Testis (tissue), 2 donors: ENCODE data around the gene SPAAR.

Source experiments
- CTCF ChIP-seq, 3 experiments: fragments of 450-650 bp in 2 of 3; fragments of 200-600 bp in 1 of 3; sonication (generic) in 1 of 3; IDR thresholded peaks; one replicate each; pipeline ENCODE4 v1.5.1; 2016 to 2019; ENCODE audit warnings: antibody characterized with exemption in 3 of 3, mild to moderate bottlenecking in 2 of 3, moderate library complexity in 1 of 3
- POLR2A ChIP-seq: fragments of 450-650 bp; IDR thresholded peaks from one replicate; pipeline ENCODE4 v1.6.1; 2017; ENCODE audit warnings: antibody characterized with exemption, mild to moderate bottlenecking, moderate library complexity

DNA sequence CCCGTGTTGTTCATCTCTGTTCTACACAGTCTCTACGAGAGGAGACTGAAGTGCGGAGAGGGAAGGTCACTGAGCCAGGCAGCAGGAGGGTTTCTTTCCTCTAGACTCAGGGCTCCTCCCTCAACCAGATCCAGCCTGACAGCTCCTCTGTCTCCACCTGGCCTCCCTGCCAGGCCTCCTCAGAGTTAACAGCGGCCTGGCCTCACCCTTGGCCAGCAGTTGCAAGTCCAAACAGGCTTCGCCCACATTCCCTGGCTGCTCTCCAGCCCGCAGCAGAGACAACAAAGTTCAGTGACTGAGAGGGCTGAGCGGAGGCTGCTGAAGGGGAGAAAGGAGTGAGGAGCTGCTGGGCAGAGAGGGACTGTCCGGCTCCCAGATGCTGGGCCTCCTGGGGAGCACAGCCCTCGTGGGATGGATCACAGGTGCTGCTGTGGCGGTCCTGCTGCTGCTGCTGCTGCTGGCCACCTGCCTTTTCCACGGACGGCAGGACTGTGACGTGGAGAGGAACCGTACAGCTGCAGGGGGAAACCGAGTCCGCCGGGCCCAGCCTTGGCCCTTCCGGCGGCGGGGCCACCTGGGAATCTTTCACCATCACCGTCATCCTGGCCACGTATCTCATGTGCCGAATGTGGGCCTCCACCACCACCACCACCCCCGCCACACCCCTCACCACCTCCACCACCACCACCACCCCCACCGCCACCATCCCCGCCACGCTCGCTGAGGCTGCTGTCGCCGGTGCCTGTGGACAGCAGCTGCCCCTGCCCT lies 3.2 kb upstream of the SPAAR start, which contains the start of gene HRCT1:
- no peak for TF ChIP-seq POLR2A
- TF ChIP-seq CTCF (IDR thresholded peaks at IDR 0.05), result no peak
